Neural cell (in vitro differentiated cells): ENCODE results near the gene PLCH1.

Experiments
- EP300 ChIP-seq: fragments of 450-650 bp; conservative IDR thresholded peaks from 2 replicates; pipeline ENCODE4 v1.6.1; 2014; ENCODE audit warnings: antibody characterized with exemption, mild to moderate bottlenecking, moderate library complexity; ENCODE audit not compliant: poor library complexity, severe bottlenecking
- EZH2 ChIP-seq: fragments of 200-600, 300-800 bp; shearing (Covaris generic), sonication (generic); IDR thresholded peaks from 2 replicates; pipeline ENCODE4 v1.6.1; 2014; ENCODE audit warnings: antibody characterized with exemption, low read length, borderline replicate concordance, mild to moderate bottlenecking; ENCODE audit not compliant: insufficient read depth, poor library complexity, severe bottlenecking
- MXI1 ChIP-seq: fragments of 450-650 bp; conservative IDR thresholded peaks from 2 replicates; pipeline ENCODE4 v1.6.1; 2014; ENCODE audit warnings: antibody characterized with exemption, mild to moderate bottlenecking; ENCODE audit not compliant: poor library complexity, severe bottlenecking
- RAD21 ChIP-seq: fragments of 450-650 bp; conservative IDR thresholded peaks from 2 replicates; pipeline ENCODE4 v1.6.1; 2014; ENCODE audit warnings: antibody characterized with exemption, mild to moderate bottlenecking, moderate library complexity
- SMC3 ChIP-seq: fragments of 450-650 bp; conservative IDR thresholded peaks from 2 replicates; pipeline ENCODE4 v1.6.1; 2014; ENCODE audit warnings: antibody characterized with exemption, mild to moderate bottlenecking, moderate library complexity; ENCODE audit not compliant: poor library complexity
- TF ChIP-seq, protein P1 (sequence below): fragments of 450-650 bp; IDR thresholded peaks from 2 replicates; pipeline ENCODE4 v1.5.1; 2014; ENCODE audit warnings: antibody characterized with exemption, mild to moderate bottlenecking, moderate library complexity; ENCODE audit not compliant: poor library complexity, severe bottlenecking
- TF ChIP-seq, protein P2 (sequence below): IDR thresholded peaks from 2 replicates; pipeline ENCODE4 v1.6.1; 2012; ENCODE audit warnings: borderline replicate concordance

DNA sequence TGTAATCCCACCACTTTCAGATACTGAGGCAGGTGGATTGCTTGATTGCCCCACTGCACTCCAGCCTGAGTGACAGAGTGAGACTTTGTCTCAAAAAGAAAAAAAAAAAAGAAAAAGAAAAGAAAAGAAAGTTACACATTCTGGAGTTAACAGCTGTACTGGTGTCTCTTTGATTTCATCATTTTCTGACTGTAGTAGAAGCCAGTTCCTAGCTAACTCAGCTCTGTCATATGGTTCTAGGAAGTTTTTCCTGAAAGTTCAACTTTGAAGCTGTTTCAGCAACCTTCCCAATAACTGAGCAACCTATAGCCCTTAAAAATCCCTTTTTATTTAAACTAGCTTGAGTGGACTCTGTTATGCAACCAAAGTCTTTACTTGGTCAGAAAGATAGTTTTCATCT is 346.8 kb downstream of the PLCH1 start:
- TF ChIP-seq, protein P1, sequence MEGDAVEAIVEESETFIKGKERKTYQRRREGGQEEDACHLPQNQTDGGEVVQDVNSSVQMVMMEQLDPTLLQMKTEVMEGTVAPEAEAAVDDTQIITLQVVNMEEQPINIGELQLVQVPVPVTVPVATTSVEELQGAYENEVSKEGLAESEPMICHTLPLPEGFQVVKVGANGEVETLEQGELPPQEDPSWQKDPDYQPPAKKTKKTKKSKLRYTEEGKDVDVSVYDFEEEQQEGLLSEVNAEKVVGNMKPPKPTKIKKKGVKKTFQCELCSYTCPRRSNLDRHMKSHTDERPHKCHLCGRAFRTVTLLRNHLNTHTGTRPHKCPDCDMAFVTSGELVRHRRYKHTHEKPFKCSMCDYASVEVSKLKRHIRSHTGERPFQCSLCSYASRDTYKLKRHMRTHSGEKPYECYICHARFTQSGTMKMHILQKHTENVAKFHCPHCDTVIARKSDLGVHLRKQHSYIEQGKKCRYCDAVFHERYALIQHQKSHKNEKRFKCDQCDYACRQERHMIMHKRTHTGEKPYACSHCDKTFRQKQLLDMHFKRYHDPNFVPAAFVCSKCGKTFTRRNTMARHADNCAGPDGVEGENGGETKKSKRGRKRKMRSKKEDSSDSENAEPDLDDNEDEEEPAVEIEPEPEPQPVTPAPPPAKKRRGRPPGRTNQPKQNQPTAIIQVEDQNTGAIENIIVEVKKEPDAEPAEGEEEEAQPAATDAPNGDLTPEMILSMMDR, result no peak
- TF ChIP-seq, protein P2, sequence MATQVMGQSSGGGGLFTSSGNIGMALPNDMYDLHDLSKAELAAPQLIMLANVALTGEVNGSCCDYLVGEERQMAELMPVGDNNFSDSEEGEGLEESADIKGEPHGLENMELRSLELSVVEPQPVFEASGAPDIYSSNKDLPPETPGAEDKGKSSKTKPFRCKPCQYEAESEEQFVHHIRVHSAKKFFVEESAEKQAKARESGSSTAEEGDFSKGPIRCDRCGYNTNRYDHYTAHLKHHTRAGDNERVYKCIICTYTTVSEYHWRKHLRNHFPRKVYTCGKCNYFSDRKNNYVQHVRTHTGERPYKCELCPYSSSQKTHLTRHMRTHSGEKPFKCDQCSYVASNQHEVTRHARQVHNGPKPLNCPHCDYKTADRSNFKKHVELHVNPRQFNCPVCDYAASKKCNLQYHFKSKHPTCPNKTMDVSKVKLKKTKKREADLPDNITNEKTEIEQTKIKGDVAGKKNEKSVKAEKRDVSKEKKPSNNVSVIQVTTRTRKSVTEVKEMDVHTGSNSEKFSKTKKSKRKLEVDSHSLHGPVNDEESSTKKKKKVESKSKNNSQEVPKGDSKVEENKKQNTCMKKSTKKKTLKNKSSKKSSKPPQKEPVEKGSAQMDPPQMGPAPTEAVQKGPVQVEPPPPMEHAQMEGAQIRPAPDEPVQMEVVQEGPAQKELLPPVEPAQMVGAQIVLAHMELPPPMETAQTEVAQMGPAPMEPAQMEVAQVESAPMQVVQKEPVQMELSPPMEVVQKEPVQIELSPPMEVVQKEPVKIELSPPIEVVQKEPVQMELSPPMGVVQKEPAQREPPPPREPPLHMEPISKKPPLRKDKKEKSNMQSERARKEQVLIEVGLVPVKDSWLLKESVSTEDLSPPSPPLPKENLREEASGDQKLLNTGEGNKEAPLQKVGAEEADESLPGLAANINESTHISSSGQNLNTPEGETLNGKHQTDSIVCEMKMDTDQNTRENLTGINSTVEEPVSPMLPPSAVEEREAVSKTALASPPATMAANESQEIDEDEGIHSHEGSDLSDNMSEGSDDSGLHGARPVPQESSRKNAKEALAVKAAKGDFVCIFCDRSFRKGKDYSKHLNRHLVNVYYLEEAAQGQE, result no peak
- TF ChIP-seq SMC3, result no peak
- TF ChIP-seq EP300, result no peak
- no peak for TF ChIP-seq EZH2
- TF ChIP-seq MXI1, result no peak
- no peak for TF ChIP-seq RAD21
